Measurements from ENCODE around the gene EPYC.
"Not testable (repeated sequence)": the region's sequence is repeated elsewhere in the genome, so short reads cannot be mapped to it uniquely, and the experiment has no call there.

Gene EPYC

DNA sequence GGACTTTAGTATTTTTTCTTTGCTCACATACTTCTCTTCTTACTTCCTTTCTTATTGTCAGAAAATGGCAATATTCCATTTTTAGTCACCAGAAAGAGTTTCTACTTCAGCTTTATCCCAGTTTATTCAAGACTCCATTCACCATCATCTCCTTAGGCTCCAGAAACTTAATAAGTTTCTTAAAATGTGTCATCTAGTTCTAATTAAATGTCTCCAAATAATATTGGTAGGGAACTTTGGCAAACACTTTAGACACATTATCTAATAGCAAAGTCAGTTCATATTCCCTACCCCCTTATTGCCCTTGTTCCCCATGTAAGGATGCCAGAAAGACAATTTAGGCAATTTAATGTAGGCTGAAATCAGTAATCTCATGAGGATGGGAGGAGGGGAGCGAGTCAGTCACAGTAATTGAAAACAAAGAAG, 15.1 kb downstream of the EPYC start:
- no peak for DNase-seq

DNA sequence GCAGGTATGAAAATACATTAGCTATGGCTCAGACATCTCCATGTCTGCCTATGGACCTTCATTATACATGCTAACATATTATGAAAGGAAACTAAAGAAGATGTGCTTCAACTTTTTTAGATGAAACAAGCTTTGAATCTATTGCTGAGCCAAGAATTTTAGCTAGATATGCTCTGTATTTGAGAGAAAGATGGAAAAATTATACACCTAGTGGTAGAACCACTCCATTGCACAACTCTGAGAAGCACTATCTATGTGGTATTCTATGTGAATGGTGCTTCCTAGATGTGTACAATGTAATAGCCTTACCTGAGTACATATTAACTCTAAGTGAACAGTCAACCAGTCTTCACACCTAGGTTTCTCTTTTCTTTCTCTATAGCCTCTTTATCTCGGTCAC, 17.3 kb downstream of the EPYC start:
- DNase-seq: no peak

DNA sequence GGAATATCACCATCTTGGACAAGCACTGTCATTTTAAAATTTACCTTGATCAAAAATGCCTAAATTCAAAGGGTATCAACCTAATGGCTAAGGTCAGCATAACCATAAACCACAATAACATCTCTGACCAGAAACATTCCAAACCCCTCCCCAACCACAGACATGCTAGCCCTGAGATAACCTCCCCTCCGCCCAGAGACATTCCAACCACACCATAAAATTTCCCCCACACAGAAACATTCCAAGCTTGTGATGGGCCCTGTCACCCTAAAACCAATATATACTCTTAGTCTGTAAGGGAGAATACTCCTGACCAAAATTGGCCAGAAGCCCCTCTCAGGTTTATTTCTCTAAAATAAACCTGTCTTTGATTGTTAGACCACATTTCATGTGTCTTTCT, 17.7 kb downstream of the EPYC start:
- DNase-seq: no peak

DNA sequence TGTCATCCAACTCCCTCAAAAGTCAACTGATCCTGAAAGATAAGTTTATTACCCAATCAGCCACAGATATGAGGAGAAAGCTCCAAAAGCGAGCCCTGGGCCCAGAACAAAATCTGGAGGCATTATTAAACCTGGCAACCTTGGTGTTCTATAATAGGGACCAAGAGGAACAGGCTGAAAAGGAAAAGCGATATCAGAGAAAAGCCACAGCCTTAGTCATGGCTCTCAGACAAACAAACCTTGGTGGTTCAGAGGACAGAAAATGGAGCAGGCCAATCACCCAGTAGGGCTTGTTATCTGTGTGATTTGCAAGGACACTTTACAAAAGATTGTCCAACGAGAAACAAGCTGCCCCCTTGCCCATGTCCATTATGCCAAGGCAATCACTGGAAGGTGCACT, 19.4 kb downstream of the EPYC start:
- not testable (repeated sequence) for DNase-seq

DNA sequence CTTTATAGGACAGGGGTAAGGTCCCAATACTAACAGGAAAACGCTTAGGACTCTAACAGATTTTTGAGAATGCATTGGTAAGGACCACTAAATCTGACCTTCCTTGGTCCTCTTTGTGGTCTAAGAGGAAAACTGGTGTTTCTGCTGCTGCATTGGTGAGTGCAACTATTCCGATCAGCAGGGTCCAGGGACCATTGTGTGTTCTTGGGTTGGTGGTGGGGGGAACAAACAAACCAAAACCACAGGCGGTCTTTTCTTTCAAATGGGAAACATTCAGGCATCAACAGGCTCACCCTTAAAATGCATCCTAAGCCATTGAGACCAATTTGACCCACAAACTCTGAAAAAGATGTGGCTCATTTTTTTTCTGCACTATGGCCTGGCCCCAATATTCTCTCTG, 20.7 kb downstream of the EPYC start:
- no peak for DNase-seq

DNA sequence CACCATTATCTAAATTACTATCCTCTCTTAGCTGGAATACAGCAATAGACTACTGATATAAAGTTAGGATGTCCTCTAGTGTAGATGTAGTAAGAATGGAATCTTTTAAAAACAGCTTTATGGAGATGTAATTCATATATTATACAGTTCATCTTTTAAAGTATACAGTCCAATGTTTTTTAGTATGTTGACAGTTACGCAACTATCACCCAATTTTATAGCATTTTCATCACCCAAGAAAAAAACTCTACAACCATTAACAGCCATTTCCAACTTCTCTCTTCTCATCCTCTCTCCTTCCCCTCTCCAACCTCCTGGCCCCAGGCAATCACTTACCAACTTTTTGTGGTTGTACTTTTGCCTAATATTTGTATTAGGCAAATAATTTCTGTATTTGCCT, 22.6 kb downstream of the EPYC start:
- no peak for DNase-seq

DNA sequence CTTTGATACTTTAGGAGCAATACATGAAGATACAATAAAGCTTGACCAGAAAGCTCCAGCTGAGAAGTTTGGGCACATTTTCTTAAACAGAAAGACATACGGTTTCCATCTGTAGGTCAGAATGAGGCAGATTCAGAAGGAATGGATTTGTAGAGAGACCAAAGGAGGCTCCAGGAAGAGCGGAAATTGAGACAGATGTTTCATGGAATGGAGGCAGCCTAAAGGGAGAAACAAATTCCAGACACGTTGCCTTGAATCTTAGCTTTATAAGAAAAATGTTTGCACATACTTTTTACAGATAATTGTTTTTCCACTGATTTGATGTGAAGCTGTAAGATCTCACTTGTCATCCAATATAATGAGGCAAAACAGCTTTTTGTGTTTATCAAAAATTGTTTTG, 24.8 kb downstream of the EPYC start:
- no peak for DNase-seq

DNA sequence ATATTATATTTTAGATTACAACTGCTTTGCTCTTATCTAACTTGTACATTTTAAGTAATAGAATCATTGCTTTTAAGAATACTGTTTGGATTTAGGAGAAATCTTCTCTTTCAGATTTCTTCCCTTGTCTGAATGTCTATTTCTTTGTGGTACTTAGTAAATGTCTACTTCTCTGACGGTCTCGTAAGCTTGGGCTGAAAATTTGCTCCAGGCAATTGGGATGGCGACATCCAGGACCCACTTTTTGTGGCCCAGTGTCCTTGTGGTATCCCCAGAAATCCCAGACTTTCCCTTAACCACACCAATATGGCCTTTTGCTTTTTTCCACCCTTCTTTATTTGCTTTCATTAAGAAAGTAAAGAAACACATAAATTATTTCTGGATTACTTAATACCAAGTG, 25.8 kb downstream of the EPYC start:
- no peak for DNase-seq

DNA sequence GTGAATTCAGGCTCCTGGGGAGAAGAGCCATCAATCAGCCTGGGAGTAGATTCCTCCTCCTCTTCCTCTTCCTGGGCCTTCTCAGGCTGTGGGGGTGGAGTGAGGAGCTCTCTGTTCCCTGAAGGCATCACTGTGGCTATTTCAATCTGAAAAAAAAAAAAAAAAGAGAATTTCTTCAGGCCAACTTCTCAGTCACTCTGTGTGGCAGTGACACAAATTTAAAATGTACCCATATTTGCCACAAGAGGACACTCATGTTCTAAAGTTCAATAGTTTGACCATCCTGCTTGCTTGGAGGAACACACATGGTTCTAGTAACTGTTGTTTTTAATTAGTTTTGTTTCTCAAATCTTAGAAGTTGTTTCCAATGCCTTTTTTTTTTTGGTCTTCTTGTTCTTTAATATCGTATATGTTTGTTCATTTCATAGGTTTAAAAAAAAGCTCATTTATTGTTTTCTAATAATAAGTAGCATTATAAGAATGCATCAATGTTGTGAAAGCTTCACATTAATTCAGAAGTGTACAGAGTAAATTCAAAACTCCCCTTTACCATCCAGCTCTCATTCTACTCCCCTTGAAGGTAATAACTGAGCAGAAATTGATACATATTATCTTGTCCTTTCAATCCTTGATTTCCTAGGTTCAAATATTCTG, 26.5 kb downstream of the EPYC start:
- DNase-seq: no peak

DNA sequence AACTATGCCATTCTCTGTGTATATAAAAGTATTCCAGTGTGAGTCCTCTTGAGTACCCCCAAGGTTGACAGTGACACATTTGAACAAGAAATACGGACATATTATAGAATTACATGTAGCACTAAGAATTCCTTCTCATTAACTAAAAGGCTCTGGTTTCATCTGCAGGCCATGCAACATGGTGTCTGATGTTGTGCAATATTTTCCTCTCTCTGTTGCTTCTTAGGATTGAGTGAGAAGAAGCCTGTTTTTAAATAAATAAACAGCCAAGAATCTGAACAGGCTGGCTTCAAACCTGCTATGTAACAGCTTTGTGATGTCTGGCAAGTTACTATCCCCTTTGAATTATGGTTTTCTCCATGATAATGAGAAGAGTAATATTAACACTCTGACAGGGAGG, 27.5 kb downstream of the EPYC start:
- no peak for DNase-seq

DNA sequence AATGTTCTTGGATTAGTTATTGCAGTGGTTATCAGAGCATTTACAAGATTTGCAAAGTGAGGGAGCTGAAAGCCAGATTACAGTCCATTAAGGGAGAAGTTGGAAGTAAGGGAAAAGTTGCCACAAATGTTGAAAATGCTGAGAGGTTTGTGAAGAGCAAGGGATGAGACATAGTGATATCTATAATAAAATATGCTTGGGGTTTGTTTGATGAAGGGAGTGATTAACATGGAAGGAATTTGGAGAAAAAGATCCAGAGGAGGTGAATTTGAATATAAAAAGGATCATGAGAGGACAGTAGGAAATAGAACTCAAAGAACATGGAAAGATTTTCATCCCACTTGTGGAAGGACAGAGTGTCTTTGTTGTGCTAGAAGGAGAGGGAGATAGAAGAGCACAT, 30.5 kb downstream of the EPYC start:
- no peak for DNase-seq

DNA sequence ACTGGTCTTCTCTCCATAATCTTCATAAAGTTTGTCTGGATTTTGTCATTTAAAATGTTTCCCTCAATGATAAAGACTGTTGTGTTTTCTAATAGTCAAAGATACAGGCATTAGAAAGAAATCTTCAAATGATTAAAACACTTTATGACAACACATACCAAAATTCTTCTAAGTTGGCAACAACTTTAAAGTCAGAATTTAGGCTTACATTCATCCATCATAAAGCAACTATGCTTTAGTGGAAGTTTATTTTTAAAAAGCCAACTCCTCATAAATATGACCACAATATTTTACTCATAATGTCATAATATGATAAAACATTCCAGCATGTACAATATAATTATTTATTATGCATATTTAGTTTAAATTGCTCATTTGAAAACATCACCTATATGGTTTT, 32.5 kb downstream of the EPYC start:
- no peak for DNase-seq

DNA sequence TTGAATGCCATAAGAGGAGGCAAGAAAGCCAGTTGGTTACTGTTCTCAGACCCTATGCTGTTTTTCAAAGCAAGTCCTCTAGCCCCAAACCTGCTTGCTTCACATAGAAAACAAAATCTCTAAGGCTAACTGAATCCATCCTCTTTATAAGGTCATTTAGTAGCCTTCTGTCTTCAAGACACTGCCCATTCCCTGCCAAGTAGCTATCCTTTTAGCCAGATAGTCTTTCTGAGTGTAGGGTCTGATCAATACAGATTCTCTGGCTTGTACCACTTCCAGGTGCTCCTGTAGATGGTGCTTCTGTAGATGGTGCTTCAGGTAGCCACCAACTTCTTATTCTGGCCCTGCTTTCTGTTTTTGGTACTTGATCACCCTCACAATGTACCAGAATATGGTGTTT, 33.9 kb downstream of the EPYC start:
- DNase-seq: no peak

DNA sequence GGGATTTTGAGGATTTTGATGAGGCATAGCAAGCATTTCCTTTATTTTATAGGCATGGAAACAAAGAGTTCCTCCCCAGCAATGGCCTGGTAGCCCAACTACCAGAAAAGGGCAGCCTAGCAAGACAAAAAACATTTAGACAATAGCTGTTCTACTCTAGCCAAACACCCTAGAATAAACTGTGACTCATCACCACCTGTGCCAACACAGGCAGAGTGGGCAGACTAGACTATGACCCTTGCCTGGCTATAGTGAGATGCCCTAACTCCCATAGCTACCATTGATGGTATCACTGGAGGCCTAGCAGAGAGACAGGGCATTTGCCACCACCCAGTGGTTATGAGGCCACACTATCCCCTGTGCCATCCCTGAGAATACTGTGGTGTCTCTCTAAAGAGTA, 34.3 kb downstream of the EPYC start:
- no peak for DNase-seq

DNA sequence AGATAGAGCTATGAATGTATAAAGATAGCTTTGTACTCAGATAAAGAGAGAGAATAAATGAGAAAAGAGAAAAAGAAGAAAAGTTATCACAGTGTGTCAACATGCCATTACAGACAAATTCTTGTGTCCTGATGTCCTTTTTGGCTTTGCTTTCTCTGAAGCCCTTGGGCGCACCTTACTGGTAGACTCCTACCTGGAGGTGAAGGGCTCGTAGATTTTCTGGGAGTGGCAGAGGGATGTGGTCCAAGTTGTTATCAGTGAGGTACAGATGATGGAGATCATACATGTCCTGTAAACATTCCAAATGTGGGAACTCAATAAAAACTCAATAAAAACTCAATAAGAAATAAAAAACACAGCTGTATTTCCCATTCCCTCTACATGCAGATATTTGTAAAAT, 34.9 kb downstream of the EPYC start:
- no peak for DNase-seq

DNA sequence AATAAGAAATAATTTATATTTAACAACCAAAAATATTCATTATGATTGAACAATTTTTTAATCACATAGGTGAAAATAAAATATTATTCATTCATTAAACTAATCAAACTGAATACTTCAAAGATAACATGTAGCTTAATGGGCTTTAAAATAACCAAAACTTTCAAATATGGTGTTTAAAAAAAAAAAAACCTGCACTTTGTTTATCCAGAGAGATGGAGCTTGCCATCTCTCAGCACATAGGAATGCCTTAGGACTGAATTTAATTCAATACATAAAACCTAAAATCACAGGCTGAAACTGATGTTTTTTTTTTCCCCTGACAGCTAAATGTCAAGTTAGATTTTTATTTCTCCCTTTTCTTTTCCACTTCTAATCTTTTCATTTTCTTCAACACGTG, 35.4 kb downstream of the EPYC start:
- no peak for DNase-seq

DNA sequence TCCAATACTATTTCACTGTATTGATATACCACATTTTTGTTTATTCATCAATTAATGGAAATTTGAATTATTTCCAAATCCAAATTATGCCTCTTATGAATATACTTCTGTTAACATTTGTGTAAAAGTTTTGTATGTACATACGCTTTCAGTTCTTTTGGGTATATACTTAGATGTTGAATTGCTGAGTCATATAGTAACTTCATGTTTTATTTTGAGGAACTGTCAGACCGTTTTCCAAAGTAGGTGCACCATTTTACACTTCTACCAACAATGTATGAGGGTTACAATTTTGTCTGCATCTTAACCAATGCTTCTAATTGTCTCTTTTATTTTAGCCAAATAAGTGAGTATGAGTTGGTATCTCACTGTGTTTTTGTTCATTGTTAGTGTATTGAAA, 39.6 kb downstream of the EPYC start:
- no peak for DNase-seq

DNA sequence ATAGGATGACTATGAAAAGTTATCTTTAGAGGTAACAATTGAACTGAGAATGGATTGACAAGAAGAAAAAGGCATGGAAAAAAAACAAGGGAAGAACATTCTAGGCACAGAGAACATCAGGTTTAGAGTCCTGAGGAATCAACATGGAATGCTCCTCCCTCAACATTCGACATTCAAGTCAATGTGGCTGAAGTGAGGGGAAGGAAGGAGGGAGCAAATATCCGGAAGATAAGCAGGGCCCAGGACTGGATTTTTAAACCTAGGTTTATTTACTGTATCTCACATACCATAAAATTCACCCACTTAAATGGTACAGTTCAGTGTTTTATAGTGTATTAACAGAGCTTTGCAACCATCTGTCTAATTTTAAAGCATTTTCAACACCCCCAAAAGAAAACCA, 40.2 kb downstream of the EPYC start:
- no peak for DNase-seq

DNA sequence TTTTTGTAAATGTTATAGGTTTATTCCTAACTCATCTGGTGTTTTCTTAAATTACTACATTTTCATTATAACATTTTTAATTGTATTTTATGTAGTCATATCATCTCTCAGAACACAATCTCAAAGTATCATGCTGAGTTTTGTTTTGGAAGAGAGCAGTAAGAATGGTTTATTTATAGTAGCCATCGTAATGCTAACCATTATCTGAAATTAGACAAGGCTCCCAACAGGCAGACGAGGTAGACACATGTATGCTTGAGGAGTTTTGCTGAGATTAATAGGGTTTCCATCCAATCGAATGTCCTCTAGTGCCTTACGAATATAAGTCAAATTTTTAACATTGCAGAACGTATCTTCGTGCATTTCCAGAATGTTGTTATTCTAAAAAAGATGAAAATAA, 40.8 kb downstream of the EPYC start:
- DNase-seq: no peak

DNA sequence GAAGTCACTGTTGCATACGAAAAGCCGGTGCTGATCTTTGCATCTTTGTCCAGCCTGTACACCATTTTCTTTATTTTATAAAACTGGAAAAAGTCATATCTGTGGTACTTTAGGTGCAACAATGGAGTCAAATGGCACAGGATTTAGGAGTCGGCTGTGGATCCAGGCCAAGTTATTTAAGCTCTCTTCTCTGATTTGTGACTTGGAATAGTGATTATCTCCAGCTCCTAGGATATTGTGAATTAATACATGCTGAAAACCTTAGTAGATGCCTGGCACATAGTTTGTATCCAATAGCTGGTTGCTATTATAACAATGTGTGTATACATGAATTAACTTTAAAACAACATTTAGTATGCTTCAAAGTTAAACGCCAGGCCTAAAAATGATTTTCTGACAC, 43.6 kb downstream of the EPYC start:
- DNase-seq: no peak

DNA sequence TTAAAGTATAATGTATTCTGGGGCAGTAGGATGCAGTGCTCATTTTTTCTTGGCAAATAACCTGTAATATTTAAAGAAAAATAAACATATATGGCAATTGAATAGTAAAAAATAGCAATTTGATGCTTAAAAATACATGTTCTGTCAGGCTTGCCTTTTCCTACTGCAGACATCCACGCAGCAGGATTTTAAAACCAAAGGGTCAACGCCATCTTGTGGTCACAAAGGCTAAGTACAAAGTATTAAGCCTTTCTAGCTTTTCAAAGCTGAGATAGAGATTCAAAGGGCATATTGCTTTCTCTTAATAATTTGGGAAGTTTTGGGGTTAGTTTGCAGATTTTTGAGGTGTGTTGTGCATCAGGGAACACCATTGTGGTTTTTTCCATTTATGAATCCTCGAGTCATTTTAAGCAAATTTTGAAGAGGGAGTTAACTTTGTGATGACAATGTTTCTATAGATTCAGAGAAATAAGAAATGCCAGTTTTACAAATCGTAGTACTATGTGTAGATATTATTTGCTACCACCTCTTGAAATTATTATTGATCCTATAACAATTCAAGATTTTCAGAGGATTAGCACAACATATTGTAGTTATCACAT, 45.1 kb downstream of the EPYC start:
- no peak for DNase-seq

DNA sequence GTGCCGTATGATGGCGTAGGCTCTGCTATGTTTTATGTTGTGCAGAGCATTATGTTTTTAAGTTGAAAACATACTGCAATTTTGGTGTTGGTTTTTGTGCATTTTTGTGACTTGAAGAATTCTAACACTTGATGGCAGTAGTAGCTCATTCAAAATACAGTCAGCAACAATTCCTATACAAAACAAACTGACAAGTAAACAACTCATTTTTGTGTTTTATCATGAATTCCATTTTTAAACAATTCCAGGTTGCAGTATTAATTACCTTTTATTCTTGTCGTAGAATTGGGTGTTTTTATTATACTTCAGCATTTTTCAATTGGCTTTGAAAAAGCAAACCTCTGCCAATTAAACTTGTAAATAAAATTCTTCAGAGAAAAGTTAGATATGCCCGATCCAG, 45.7 kb downstream of the EPYC start:
- DNase-seq: no peak

DNA sequence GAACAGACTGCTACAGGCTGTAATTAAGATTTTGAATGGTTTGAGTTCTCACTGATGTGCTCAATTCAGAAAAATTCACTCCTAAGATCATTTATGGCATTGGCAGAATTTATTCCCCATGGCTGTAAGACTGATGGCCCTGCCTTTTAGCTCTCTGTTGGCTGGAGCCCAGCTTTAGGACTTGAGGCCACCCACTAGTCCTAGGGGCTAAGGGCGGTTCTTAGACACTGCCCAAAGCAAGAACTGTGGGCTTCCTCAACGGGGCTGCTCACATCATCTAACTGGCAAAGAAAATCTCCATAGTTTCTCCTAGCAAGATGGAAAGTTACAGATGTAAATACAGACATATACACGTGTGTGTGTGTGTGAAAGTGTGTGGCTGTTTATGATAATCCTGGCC, 46.4 kb downstream of the EPYC start:
- DNase-seq: no peak

DNA sequence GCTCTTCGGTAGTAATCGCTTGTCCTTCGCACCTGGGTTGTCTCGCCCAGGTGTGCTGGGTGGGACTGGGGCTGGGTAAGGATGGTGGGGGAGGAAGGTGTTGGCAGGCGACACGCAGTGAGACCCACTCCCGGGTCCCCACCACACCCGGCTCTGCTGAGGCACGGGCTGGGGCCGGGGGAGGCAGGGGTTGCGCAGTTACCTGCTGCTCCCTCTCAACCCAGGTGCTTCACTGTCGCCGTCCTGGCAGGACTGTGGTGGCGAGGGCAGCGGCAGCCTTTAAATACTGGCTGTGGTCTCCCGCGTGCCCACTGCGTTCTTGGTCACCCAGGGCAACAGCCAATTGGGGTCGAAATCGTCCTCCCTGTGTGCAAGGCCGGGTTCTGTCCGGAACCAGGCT, 49.9 kb downstream of the EPYC start, which contains the start of gene CCER1:
Gene CCER1, minus strand, starts transcription at position 256 of the 400 bp plus-strand sequence. CDS start 434 bp downstream, outside the sequence.
- DNase-seq: no peak

DNA sequence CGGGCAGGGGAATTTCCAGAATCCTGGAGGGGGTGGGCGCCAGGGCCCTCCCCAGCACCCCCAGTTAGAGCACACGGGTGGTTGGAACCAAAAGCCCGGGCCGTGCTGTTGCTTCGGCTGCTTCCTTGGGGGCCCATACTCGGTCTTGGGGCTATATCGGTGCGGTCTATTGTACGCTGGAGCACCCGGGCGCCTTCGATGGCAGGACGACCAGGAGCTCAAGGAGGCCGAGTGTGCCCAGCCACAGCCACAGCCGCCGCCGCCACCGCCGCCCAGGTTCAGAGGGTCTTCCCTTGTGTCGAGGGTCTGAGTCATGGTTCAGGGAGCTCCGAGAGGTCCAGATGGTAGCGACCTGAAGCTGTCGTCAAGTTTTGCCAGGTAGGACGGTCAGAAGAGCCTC, 50.3 kb downstream of the EPYC start:
- no peak for DNase-seq

Data from stimulated activated CD4-positive, alpha-beta T cell treated with anti-CD3 and anti-CD28 coated beads, Interleukin-2, amount 100 ng/mL, for 24 hours (primary cell).